GM04504 (cell line): ENCODE measurements around the gene TBCEL.
"Not testable (repeated sequence)": the region's sequence is repeated elsewhere in the genome, so short reads cannot be mapped to it uniquely, and the experiment has no call there.

Source experiments
- DNase-seq: peaks from one replicate; pipeline ENCODE4 v3.0.0-alpha.2; 2012; ENCODE audit warnings: low read depth

The TBCEL gene

DNA sequence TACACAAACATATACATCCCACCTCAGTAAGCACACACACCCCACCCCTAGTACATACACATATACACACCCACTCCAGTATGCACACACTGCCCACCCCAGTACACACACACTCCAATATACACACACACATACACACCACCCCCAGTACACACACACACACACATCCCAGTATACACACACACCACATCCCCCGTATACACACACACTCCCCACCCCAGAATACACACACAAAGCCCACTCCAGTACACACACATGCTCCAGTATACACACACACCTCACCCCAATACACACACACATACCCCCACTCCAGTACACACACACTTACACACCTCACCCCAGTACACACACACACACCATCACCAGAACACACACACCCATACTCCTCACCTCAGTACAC lies 84.5 kb downstream of the TBCEL start:
- DNase-seq, result no peak

GRCh38 chr11:121109471-121109870 lies 85.6 kb downstream of the TBCEL start:
- DNase-seq, result no peak

DNA sequence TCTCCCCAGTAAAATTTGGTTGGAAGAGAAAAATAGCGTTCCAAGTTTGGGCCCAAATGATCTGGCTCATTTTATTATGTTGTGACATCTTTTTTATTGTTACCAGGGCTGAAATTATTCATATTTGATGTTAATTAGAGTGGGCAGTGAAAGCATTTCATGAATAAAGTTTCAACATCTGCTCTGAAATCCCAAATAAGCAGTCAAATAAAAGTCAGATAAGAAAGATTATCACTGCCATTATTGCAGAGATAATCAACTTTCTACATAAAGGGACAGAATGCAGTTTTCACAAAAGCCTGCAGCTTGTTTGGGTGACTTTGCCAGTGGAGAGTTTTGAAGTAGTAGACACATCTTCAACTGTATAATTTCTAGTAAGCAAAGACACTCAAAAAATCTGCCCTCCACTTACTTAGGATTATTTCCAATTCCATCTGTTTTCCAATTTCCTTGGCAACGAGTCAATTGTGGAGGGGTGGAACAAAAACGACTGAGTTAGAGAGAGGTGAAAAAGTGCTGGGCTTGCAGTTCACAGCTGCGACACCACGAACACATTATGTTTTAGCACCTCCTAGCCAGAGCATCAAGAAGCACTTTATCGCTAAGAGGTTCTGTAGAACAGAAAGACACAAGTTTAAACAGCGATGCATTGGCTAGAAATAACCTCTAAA lies 86.1 kb downstream of the TBCEL start:
- no peak for DNase-seq

DNA sequence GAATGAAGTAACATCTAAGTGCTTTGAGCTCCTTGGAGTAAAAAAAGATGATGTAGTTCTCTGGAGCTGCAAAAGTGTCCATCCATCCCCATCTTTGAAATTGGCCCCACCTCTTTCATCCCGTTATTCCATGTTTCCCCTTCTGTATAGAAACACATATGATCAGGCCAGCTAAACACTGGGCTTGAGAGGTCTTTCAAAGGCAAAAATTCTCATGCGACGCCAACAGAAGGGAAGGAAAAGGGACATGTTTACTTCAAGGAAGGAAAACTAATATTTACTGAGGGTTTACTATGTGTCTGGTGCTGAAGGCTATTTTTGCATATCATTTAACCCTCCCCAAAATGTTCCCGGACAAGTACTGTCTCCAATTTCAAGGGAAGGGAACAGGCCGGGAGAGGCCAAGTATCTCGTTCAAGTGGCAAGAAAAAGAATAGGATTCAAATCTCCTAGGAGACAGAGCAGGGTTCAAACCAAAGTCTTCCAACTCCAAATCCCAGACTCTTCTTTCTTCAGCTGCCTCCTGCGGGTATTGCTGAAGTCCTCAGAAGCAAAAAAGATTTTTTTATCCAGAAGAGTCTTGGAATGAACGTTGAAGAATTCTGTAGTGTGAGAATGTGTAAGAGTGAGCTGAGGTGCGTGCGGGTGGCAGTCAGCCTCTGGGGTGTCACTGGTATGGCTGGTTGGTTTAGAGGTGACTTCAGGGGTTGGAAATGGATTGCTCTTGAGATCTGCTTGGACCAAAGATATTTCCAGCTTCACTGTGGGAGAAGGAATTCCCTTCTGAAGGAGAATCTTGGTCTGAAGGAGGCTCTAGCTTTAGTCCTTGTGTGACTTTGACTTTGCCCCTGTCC lies 87.2 kb downstream of the TBCEL start:
- no peak for DNase-seq

DNA sequence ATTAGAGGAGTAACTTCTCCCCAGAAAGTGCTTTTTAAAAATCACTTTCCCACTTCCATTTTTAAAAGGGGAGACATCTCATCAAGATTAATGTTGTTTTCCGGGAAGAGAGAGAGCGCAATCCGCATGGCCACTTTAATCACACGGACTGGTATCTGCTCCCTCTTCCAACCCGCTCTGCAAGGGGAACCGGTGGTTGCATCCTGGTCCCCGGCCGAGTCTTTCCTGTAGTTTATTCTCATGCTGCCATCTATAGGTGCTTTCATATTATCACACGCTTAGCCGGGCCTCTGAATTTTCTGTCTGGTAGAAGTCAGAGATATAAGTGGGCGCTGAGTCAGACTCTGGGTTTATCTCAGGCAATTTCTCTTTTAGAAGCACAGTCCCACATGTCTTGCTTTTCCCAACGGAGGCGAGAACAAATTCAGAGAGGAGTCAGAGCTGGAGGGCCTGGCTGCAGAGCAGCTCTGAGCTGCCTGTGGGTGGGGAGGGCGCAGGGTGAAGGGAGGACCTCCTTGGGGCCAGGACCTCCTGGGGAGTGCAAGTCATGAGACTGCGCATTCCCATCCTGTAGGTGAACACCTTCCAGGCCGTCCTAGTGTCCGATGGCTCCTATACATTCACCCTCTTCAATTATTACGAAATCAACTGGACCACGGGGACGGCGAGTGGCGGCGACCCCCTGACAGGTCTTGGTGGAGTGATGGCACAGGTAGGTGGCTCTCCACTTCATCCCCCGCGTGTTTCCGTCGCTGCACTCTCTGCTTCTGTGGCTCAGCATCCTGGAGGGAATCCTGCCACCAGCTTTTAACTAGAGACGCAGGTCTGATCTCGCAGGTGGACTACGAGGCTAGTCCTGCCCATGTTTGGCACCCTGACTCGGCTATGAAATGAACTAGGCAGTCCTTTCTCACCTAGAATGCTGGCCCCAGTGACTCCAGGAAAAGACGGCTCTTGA lies 88.9 kb downstream of the TBCEL start:
- DNase-seq, result peak; percentile 43

DNA sequence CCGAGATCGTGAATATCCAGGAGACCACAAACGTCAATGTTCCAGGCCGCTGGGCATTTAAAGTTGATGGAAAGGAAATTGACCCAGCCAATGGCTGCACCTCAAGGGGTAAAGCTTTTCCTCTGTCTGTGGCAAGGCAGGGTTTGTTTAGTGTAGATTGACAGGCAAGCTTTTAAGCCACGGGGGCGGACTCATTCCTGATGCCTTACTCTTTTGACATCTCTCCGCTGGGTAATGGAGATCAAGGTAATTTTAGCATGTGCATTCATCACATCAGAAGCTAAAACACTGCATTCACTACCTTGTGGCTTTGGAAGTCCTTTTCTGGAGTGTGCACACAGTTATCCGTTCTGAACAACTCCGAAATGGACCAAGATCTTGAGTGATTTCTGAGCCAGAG lies 89.7 kb downstream of the TBCEL start:
- no peak for DNase-seq

DNA sequence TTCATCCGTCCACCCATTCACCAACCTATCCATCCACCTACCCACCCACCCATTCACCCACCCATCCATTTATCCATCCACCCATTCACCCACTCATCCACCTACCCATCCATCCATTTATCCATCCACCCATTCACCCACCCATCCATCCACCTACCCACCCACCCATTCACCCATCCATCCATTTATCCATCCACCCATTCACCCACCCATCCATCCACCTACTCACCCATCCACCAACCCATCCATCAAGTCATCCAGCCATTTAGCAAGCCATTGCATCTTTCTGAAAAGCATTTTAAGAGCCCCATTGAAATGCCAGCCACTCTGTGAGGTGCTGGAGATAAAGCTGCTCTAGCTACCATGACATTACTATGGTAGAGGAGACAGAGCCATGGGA lies 91.1 kb downstream of the TBCEL start:
- not testable (repeated sequence) for DNase-seq

- DNase-seq, result no peak
These were observed 93.9 kb downstream of the TBCEL start for GRCh38 chr11:121117788-121118187.

GRCh38 chr11:121119440-121119839 lies 95.5 kb downstream of the TBCEL start:
- no peak for DNase-seq

GRCh38 chr11:121122328-121122727 lies 98.4 kb downstream of the TBCEL start:
- DNase-seq, result no peak

DNA sequence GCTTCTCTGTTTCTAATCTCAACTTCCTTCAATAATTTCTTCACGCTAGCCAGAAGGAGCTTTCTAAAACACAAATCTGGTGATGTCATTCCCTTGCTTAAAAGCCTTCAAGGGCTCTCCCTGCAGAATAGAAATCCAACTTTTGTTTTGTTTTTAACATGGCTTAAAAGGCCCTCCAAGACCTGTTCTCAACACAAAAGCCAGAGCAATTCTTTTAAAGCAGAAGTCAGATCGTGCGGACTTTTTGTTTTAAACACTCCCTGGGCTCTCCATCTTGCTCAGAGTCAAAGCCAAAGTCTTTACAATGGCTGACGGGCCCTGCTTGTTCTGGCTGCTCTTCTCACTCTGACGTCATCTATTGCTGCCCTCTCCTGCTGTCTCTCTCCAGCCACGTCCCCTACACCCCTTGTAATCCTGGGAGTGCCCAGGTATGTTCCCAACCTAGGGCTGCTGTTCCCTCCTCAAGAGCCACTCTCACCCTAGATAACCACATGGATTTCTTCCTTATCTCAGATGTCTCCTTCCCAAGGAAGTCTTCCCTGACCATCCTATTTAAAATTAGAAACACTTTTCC lies 99.7 kb downstream of the TBCEL start:
- no peak for DNase-seq

DNA sequence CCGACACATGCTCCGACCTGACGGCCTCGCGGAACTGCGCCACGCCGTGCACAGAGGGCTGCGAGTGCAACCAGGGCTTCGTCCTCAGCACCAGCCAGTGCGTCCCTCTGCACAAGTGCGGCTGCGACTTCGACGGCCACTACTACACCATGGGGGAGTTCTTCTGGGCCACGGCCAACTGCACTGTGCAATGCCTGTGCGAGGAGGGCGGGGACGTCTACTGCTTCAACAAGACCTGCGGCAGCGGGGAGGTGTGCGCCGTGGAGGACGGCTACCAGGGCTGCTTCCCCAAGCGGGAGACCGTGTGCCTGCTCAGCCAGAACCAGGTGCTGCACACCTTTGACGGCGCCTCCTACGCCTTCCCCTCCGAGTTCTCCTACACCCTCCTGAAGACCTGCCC lies 103.9 kb downstream of the TBCEL start:
- DNase-seq, result no peak

DNA sequence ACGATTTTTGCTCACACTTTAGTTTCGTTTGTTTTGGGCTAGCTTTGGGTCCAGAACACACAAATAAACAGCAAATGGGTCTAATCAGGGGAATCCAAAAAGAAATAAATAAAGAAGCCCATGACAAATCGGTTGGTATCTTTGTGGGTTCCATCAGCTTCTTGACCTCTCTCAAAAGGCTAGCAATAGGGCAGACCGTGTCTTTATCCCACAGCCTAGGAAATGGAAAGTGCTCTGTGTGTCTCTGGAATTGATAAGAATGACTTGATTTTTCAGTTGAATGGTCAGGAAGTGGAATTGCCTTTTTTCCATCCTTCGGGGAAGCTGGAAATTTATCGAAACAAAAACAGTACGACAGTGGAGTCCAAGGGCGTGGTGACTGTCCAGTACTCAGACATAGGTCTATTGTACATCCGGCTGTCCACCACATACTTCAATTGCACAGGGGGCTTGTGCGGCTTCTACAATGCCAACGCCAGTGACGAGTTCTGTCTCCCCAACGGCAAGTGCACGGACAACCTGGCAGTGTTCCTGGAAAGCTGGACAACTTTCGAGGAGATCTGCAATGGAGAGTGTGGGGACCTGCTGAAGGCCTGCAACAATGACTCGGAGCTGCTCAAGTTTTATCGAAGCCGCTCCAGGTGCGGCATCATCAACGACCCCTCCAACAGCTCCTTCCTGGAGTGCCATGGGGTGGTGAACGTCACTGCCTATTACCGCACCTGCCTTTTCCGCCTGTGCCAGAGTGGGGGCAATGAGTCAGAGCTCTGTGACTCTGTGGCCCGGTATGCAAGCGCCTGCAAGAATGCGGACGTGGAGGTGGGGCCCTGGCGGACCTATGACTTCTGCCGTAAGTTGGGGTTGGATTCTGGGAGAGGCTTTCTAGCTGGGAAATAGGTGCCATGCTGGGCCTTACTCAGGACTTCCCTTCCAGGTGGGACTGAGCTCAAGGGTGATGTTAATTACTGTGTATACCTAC lies 105.7 kb downstream of the TBCEL start:
- no peak for DNase-seq

- no peak for DNase-seq
These were observed 107.8 kb downstream of the TBCEL start for GRCh38 chr11:121131656-121132055.

- DNase-seq, result no peak
These were observed 108.5 kb downstream of the TBCEL start for GRCh38 chr11:121132211-121132976.

DNA sequence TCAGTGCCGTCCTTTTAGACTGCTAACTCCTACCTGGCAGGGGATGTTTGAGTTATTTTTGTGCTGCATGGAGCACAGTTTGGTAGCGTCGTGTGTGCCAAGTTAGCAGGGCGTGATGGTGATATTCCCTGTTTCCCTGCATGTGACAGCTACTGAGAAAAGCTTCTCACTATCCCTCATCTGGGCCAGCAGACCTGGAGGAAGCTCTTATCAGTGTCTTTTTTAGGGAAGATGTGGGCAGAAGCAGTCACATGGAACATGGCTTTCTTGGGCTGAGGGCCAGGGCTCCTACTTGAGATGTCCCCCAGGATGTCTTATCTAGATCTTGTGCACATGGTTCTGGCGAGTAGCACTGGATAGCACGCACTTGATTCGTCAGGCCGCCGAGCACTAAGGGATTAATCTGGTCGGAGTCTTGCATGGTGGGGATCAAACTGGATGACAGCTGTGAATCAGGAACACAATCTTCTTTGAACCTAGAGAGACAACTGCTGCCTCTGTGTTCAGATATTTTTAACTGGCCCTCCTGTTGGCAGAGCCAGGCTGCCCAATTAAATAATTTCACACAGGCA lies 110.9 kb downstream of the TBCEL start:
- DNase-seq, result no peak

GRCh38 chr11:121137005-121137404 lies 113.1 kb downstream of the TBCEL start:
- DNase-seq, result no peak

- DNase-seq, result no peak
These were observed 114.4 kb downstream of the TBCEL start for GRCh38 chr11:121138259-121138658.

DNA sequence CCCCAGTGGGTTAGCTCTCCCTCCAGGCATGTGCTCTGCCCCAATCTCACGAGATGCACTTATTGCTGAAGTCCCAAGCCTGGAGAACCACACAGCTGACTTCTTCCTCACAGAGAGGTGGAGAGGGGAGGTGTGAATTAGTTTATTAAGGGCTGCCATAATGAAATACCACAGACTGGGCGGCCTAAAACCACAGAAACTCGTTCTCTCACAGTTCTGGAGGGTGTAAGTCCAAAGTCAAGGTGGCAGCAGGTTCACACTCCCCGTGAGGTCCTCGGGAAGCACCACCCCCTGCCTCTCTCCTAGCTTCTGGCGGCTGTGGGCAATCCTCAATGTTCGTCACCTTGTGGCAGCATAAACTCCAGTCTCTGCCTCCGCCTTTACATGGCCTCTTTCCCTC lies 116.5 kb downstream of the TBCEL start:
- no peak for DNase-seq
